Stimulated activated CD8-positive, alpha-beta memory T cell treated with anti-CD3 and anti-CD28 coated beads, Interleukin-4, amount 100 ng/mL, for 4 hours (primary cell): ENCODE measurements around the gene RAD51AP2.
"Not testable (repeated sequence)": the region's sequence is repeated elsewhere in the genome, so short reads cannot be mapped to it uniquely, and the experiment has no call there.

Experiments used
- DNase-seq, 2 donors: peaks; one replicate each; pipeline ENCODE4 v3.0.0-alpha.2; 2020; ENCODE audit warnings: low read depth in 2 of 2, low spot score in 1 of 2

The RAD51AP2 gene

GRCh38 chr2:17538022-17538843 lies 20.0 kb upstream of the RAD51AP2 start:
- no peak for DNase-seq

GRCh38 chr2:17536416-17536815 lies 18.2 kb upstream of the RAD51AP2 start:
- no peak for DNase-seq

GRCh38 chr2:17533546-17533945 lies 15.3 kb upstream of the RAD51AP2 start:
- DNase-seq = no peak

GRCh38 chr2:17529771-17530170 lies 11.5 kb upstream of the RAD51AP2 start:
- no peak for DNase-seq

GRCh38 chr2:17522303-17522702 lies 4.1 kb upstream of the RAD51AP2 start:
- no peak for DNase-seq

- DNase-seq = no peak
These were observed 3.4 kb upstream of the RAD51AP2 start for GRCh38 chr2:17521621-17522020.

- no peak for DNase-seq
These were observed 2.5 kb upstream of the RAD51AP2 start for GRCh38 chr2:17520761-17521160.

GRCh38 chr2:17519486-17519885 lies 1.2 kb upstream of the RAD51AP2 start:
- DNase-seq = no peak

GRCh38 chr2:17517481-17518211 lies 594 bp downstream of the RAD51AP2 start:
- DNase-seq = no peak

GRCh38 chr2:17515652-17516051 lies 2.6 kb downstream of the RAD51AP2 start:
- DNase-seq = no peak

- DNase-seq = no peak
These were observed 11.3 kb downstream of the RAD51AP2 start for GRCh38 chr2:17506736-17507616.

GRCh38 chr2:17497718-17498117 lies 20.5 kb downstream of the RAD51AP2 start:
- no peak for DNase-seq

GRCh38 chr2:17495590-17495989 lies 22.6 kb downstream of the RAD51AP2 start:
- no peak for DNase-seq

- DNase-seq = not testable (repeated sequence)
These were observed 28.1 kb downstream of the RAD51AP2 start for GRCh38 chr2:17490165-17490564.

- not testable (repeated sequence) for DNase-seq
These were observed 29.6 kb downstream of the RAD51AP2 start for GRCh38 chr2:17488610-17489009.

GRCh38 chr2:17483496-17483895 lies 34.7 kb downstream of the RAD51AP2 start:
- no peak for DNase-seq

GRCh38 chr2:17482651-17483050 lies 35.6 kb downstream of the RAD51AP2 start:
- DNase-seq = no peak

- no peak for DNase-seq
These were observed 38.4 kb downstream of the RAD51AP2 start for GRCh38 chr2:17479875-17480274.

GRCh38 chr2:17476830-17477229 lies 41.4 kb downstream of the RAD51AP2 start:
- DNase-seq = no peak

GRCh38 chr2:17476064-17476463 lies 42.2 kb downstream of the RAD51AP2 start:
- DNase-seq = no peak

GRCh38 chr2:17475286-17475685 lies 43.0 kb downstream of the RAD51AP2 start:
- no peak for DNase-seq
